Measurements from ENCODE around the gene MAP7.
"Not testable (repeated sequence)": the region's sequence is repeated elsewhere in the genome, so short reads cannot be mapped to it uniquely, and the experiment has no call there.

Gene MAP7

DNA sequence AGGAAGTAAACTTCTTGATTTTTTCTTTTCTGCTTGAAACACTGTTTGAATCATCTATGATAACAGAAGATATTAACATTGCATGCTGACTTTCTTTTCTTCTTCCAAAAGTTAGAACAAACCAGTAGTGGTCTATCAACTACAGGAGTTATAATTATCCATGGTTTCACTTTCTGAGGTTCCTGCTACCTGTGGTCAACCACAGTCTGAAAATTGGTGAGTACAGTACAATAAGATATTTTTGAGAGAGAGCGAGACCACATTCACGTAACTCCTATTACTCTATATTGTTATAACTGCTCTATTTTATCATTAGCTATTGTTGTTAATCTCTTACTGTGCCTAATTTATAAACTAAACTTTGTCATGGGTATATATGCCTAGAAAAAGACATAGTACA, 86.1 kb downstream of the MAP7 start:
- no peak for DNase-seq

DNA sequence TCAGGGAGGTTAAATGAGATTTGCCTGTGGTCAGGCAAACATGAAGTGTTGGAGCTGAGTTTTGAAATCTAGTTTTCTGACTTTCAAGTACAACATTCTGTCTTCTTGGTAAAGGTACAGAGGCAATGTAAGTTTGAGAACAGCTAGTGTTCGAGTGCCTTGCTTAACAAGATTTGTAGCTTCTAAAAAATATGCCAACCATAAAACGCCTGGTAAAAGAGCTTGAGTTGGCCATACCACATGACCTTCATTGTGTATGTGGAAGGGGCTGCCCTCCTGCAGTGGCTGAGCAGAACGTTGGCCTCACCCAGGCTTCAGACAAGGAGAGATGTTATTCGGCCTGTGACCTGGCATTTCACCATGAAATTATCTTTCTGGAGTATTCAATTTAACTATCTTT, 86.5 kb downstream of the MAP7 start:
- no peak for DNase-seq

DNA sequence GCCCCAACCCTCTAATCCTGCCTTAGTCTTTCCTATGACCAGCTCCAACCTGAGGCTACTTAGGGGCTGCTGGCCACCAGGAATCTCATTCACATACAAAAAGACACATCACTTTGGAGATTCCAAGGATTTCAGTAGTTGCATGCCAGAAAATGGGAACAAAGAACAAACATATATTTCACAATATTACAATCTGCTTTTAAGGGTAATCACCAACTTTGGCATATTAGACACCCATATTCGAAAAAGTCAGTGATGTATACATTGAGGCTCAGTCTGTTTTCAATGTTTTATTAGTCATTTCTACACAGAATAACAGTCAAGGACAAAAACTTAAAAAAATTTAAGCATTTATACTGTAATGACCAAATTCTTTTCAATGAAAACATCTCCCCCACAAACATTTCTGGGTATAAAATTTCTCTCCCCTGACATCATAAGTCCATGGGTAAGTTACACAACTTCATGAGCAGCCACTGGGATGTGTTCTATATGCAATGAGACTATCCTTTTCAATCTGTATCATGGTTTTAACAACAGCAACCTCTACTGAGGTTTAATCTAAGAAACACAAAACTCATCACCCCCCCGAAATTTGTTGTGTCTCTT, 103.5 kb downstream of the MAP7 start:
- no peak for DNase-seq

DNA sequence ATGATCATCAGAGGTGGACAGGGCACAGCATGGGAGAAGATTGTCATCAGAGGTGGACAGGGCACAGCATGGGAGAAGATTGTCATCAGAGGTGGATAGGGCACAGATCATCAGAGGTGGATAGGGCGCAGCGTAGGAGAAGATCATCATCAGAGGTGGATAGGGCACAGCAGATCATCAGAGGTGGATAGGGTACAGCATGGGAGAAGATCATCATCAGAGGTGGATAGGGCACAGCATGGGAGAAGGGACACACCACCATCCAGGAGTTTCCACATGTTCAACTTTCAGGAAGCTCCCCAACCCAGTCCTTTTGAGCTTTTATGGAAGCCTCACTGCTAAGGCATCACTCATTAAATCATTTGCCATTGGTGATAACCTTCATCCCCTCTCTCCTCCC, 104.1 kb downstream of the MAP7 start:
- DNase-seq = no peak

DNA sequence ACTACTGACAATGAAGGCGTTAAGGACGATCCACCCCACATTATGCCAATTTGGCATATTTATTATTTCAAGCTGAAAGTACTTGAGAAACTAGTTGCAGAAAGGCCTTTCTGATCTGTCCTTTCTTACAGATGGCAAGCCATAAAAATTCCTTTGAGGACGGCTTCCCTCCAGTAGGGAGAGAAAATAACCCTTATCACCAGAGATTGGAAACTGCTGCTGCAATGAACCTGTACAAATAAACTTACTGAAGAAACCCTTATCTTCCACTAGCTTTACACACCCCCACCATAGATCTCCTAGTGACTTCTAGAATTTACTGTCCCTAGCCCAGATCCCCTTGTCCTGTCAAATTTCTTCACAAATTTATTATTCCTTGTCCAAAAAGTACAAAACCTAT, 105.2 kb downstream of the MAP7 start:
- no peak for DNase-seq

DNA sequence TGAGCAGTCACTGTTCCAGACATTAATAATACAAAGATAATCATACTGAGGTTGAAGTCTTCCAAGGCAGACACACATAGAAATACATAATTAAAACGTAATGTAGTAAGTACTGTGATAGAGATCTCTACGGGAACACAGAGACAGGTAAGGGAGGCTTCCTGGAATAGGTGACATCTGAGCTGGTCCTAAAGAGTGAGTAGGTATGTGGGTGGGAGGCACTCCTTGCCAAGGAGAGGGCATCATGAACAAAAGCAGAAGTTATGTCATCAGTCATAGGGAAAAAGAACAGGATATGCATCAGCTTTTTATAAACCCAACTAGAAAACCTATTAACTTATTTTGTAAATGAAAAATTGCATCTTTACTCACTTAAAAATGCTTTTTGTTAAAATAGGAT, 110.0 kb downstream of the MAP7 start:
- no peak for DNase-seq

DNA sequence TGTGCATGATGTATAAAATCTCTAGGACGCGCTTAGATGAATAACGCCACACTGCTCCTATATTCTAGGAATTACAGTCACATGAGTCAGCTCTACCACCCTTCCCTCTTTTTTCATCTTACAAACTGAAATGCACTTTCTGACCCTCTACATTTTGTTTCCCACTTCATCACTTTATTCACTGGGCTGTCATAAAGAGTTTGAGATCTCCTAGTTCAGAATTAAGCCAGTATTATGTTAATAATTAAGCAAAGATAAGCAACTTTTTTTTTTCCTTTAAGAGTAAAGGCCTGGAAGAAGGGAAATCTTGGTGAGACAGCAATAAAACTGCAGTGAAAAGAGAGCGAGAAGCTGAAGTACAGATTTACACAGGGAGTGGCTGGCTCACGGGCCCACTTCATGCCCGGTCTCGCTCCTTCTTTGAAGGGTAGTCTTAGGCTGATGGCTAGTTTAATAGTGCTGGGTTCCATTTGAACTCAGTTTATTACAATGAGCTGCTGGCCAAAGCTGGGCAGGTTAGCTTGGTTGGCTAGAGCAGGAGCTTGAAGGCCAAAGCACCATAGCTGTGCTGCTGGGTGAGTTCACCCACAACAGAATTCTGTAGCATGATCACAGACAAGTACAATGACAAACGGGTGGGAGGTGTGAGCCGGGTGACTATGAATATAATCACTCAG, 110.6 kb downstream of the MAP7 start:
- no peak for DNase-seq

DNA sequence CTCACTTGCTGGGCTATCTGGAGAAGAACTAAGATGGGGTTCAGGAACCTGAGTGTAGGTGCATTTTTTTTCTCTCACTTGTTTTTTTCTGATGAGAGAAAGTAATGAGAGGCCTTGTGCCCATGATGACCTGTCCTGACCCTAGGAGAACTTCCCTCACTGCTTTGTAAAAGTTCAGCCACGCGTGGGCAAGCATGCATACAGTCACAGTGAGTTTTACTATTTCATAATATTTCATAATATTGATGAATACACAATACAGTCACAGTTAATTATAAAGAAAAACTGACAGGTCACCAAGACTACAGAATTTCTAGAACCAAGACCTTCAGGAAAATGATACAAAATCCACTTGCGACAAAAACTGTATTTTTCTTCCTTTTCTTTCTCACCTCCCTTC, 111.8 kb downstream of the MAP7 start:
- no peak for DNase-seq

DNA sequence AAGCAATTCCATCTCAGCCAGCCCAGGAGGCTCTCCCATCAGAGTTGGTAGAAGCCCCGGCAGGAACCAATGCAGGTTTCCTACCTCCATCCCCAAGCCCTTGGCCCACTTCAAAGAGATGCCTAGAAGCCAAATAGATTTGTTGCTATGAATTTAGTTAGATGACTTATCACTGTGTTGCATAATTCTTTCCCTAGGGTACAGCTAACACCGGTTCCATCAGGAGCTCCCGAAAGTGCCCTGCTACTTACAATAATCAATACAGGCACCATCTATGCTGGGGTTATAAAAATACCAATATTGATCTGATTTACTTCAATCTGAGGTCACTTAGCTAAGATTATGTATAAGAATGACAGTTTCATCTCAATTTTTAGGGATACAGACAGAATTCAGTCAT, 113.0 kb downstream of the MAP7 start:
- no peak for DNase-seq

GRCh38 chr6:136435101-136435500, 115.1 kb downstream of the MAP7 start:
- DNase-seq = no peak

GRCh38 chr6:136431306-136431705, 118.9 kb downstream of the MAP7 start:
- not testable (repeated sequence) for DNase-seq

GRCh38 chr6:136429264-136430065, 120.8 kb downstream of the MAP7 start:
- no peak for DNase-seq

GRCh38 chr6:136427378-136427717, 122.9 kb downstream of the MAP7 start:
- no peak for DNase-seq

DNA sequence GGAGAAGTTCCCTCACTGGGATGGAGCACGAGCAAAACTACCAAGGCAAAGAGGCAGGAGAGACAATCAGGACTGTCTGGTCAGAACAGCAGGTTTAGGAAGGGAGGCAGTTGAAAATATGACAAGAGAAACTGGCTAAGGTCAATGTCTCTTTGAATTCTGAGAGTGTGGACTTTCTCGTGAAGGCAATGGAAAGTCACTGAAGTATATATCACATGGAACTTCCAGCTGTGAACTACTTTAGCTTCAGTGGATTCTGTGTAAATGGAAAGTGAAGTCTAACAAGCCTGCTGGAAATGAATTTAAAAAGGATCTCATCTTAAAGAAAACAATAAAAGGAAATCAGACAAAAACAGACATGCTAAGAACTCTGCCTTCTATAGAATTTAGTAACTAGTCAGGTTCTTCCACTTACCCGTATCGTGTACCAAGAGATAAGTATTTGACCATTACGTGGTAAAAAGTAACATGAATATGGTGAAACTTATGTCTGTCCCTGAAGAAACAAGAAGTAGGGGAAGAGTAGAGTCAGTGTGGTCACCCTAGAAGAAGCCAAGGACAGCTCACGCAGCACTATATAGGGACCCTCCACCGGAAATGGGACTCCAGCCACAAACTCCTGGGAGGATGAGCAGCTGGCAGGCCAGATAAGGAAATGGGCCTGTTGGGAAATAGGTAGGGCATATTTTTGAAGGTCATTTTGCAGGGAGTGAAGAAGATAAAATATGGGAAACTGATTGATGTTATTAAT, 123.4 kb downstream of the MAP7 start:
- DNase-seq = no peak

GRCh38 chr6:136425793-136426192, 124.4 kb downstream of the MAP7 start:
- no peak for DNase-seq

DNA sequence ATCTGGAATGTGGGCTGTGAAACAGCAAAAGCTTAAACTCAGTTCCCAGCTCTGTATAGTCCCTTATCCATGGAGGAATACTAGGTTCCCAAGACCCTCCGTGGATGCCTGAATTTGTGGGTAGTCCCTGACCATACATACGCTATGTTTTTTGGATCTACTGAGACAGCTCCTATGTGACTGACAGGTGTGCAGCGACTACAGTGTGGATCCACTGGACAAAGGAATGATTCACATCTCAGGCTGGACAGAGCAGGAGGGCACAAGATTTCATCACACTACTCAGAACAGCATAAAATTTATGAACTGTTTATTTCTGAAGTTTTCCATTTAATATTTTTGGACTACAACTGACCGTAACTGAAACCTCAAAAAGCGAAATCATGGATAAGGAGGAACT, 125.3 kb downstream of the MAP7 start:
- DNase-seq = no peak

DNA sequence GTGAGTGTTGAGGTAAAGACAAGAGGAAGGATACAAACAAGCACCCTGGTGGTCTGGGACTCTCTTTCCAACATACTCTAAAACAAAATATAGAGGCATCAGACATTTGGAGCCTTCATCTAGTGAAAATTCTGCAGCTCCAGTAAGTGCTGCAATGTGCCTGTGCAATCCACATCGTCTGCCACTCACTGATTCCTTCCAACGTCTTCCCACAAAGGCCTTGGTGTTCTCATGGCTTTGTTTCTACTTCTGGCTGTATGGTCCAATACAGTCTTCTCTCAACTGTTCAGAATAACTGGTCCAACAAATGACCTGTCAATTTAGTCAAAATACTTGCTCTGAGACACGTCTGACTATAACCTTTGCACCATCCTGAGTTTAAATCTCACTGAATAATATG, 125.8 kb downstream of the MAP7 start:
- no peak for DNase-seq

- DNase-seq = no peak
Observed at GRCh38 chr6:136421537-136422158, 128.6 kb downstream of the MAP7 start.

DNA sequence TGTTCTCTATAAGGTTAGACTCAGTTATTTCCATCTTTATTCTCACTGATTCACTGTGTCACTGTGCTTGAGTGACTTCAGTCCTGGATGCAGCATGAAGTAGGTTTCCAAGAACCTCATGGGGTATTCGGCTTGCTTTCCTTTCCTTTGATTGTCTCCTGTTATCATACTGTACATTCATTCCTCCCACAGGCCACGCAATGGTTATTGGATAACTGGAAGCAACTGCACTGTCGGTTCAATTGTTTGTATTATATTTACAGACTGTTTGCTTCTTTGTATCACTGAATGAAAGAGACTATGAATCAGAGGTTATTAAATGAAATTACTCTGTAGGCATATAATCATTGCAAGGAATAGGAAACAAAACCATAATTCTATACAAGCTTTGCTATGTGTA, 129.4 kb downstream of the MAP7 start:
- no peak for DNase-seq

- DNase-seq = no peak
Observed at GRCh38 chr6:136415351-136416007, 134.7 kb downstream of the MAP7 start.

DNA sequence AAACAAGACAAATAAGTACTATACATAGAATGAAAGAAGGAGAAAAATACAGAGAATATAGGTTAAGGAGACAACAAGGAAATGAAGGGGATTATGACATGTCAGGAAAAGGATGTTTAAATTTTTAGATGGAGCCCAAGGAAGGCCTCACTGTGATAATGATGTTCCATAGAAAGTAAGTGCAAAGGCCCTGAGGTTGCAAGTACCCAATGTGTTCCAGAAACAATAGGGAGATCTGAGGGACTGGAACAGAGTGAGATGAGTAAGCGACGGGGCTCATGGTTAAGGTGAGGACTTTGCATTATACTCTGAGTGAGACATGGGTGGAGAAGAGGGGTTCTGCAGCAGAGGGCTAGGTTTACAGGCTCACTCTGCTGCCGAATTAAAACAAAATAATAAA, 137.8 kb downstream of the MAP7 start:
- no peak for DNase-seq
